PC-3 (cell line): ENCODE results near the gene RNF181. TPM values are rescaled to one million over a fixed set of nuclear protein-coding genes. Genes with fewer than 3 reads are reported as not detected.

ENCODE experiments used
- ATAC-seq: fragments of 200-7000 bp; cut with Tn5 transposase; 2 replicates; pipeline ENCODE4 v1.9.1; 2020; ENCODE audit warnings: mild to moderate bottlenecking, moderate library complexity
- BruUV-seq: library from RNA; stranded (reverse); fragments of 400-500 nt; replicated peaks from 2 replicates; lab custom pipeline; 2021; lab: Mats Ljungman, UMichigan
- CTCF ChIA-PET: fragments of 300-600 bp; sonication (Branson Sonifier 250); formaldehyde crosslinking; loops from one replicate; lab custom pipeline; 2022; ENCODE audit warnings: antibody characterized with exemption; lab: Charles Lee
- POLR2A ChIA-PET: fragments of 300-600 bp; sonication (Branson Sonifier 250); formaldehyde crosslinking; loops from one replicate; lab custom pipeline; 2022; ENCODE audit warnings: antibody characterized with exemption; ENCODE audit not compliant: unreplicated experiment; lab: Charles Lee
- DNase-seq: peaks from one replicate; pipeline ENCODE4 v3.0.0-alpha.2; 2015
- H2AFZ ChIP-seq: fragments of 300-600 bp; sonication (generic); 2 replicates; pipeline ENCODE4 v1.6.0; 2016; ENCODE audit warnings: antibody characterized with exemption, low read length
- H3F3A ChIP-seq: fragments of 300-600 bp; sonication (generic); one replicate; pipeline ENCODE4 v1.6.0; 2017; ENCODE audit warnings: antibody characterized with exemption, low read length, control low read depth, mild to moderate bottlenecking; ENCODE audit not compliant: unreplicated experiment
- H3K27ac ChIP-seq: fragments of 300-600 bp; sonication (generic); 2 replicates; pipeline ENCODE4 v1.5.1; 2016; ENCODE audit warnings: mild to moderate bottlenecking, low read length
- H3K27me3 ChIP-seq: fragments of 300-600 bp; sonication (generic); 2 replicates; pipeline ENCODE4 v1.6.1; 2016; ENCODE audit warnings: low read length, mixed read lengths
- H3K36me3 ChIP-seq: fragments of 300-600 bp; sonication (generic); 2 replicates; pipeline ENCODE4 v1.6.1; 2016; ENCODE audit warnings: low read depth, mixed run types, low read length, mixed read lengths
- H3K4me1 ChIP-seq: fragments of 300-600 bp; sonication (generic); 2 replicates; pipeline ENCODE4 v1.5.1; 2016; ENCODE audit warnings: low read length; ENCODE audit not compliant: insufficient read depth
- H3K4me2 ChIP-seq: fragments of 300-600 bp; sonication (generic); 2 replicates; pipeline ENCODE4 v1.6.0; 2016; ENCODE audit warnings: low read length
- H3K4me3 ChIP-seq: fragments of 300-600 bp; sonication (generic); 2 replicates; pipeline ENCODE4 v1.5.1; 2016; ENCODE audit warnings: mild to moderate bottlenecking, low read length, mixed read lengths
- H3K79me2 ChIP-seq: fragments of 300-600 bp; sonication (generic); 2 replicates; pipeline ENCODE4 v1.6.1; 2017; ENCODE audit warnings: low read length, mixed read lengths
- H3K9ac ChIP-seq: fragments of 300-600 bp; sonication (generic); 2 replicates; pipeline ENCODE4 v1.6.0; 2016; ENCODE audit warnings: mild to moderate bottlenecking, low read length
- H3K9me2 ChIP-seq: fragments of 300-600 bp; sonication (generic); replicated peaks from 2 replicates; pipeline ENCODE4 v1.6.1; 2016; ENCODE audit warnings: mixed run types, low read length, mixed read lengths
- H3K9me3 ChIP-seq: fragments of 300-600 bp; sonication (generic); 2 replicates; pipeline ENCODE4 v1.6.1; 2016; ENCODE audit warnings: low read length, mixed read lengths
- H4K20me1 ChIP-seq: fragments of 300-600 bp; sonication (generic); 2 replicates; pipeline ENCODE4 v1.6.1; 2016; ENCODE audit warnings: low read length, mixed read lengths
- EZH2 ChIP-seq: fragments of 300-600 bp; sonication (generic); IDR thresholded peaks from one replicate; pipeline ENCODE4 v1.6.1; 2017; ENCODE audit warnings: antibody characterized with exemption, mild to moderate bottlenecking, low read length; ENCODE audit not compliant: unreplicated experiment
- EZH2phosphoT487 ChIP-seq: fragments of 300-600 bp; sonication (generic); IDR thresholded peaks from 2 replicates; pipeline ENCODE4 v1.6.1; 2018; ENCODE audit warnings: mild to moderate bottlenecking, antibody characterized with exemption, low read length, borderline replicate concordance
- intact Hi-C: fragments of 100-400 bp; cut with micrococcal nuclease; formaldehyde crosslinking; loops from 2 replicates; pipeline ENCODE4 v1.9.0; 2023
- total RNA-seq: library from RNA; depleted of rRNA; stranded (reverse); fragments of >200 nt; gene quantifications from 2 replicates; pipeline ENCODE4 v1.2.3, GENCODE V29; 2014
- TF ChIP-seq, protein P1 (sequence below): fragments of 300-600 bp; sonication (generic); conservative IDR thresholded peaks from 2 replicates; pipeline ENCODE4 v1.5.1; 2017; ENCODE audit warnings: antibody characterized with exemption, low read depth, mild to moderate bottlenecking, low read length

The RNF181 gene
- total RNA-seq, 1 experiment from 2014 or later, result 225 TPM

DNA sequence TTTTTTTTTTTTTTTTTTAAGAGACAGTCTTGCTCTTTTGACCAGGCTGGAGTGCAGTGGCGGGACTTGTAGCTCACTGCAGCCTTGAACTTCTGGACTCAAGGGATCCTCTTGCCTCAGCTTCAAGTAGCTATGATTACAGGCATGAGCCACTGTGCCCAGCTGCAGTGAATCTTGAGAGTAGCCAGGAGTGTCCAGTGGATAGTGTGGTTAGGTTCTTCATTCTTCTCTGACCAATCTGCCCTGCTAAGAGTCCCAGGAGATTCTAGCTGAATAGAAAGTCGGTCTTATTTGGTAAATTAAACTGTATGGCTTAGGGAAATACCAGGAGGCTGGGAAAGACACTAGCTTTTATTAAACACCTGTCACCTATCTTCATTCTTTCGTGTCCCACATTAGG lies 35.8 kb downstream of the RNF181 start:
- Histone ChIP-seq H3K4me3 (no peak overlapping the region), H3K79me2 (no peaks in the 10 kb centered on the region), H2AFZ (no peak overlapping the region), H3K4me1 (no peaks in the 10 kb centered on the region), H3K36me3 (peaks cover 44% of the 10 kb centered on the region), H4K20me1 (no peaks in the 10 kb centered on the region), H3K9me2 (no peaks in the 10 kb centered on the region), H3K27ac (no peak overlapping the region), H3K9ac (no peak overlapping the region), H3K4me2 (no peak overlapping the region), H3F3A (no peaks in the 10 kb centered on the region), H3K9me3 (no peaks in the 10 kb centered on the region), H3K27me3 (no peaks in the 10 kb centered on the region)
- intact Hi-C loops, result no loop called here
- ChIA-PET CTCF (no interaction called here), POLR2A (no interaction called here)
- DNase-seq (no peak), ATAC-seq (no peak)
- TF ChIP-seq, protein P1, sequence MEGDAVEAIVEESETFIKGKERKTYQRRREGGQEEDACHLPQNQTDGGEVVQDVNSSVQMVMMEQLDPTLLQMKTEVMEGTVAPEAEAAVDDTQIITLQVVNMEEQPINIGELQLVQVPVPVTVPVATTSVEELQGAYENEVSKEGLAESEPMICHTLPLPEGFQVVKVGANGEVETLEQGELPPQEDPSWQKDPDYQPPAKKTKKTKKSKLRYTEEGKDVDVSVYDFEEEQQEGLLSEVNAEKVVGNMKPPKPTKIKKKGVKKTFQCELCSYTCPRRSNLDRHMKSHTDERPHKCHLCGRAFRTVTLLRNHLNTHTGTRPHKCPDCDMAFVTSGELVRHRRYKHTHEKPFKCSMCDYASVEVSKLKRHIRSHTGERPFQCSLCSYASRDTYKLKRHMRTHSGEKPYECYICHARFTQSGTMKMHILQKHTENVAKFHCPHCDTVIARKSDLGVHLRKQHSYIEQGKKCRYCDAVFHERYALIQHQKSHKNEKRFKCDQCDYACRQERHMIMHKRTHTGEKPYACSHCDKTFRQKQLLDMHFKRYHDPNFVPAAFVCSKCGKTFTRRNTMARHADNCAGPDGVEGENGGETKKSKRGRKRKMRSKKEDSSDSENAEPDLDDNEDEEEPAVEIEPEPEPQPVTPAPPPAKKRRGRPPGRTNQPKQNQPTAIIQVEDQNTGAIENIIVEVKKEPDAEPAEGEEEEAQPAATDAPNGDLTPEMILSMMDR, result no peak
- BruUV-seq, result no TSS peak

DNA sequence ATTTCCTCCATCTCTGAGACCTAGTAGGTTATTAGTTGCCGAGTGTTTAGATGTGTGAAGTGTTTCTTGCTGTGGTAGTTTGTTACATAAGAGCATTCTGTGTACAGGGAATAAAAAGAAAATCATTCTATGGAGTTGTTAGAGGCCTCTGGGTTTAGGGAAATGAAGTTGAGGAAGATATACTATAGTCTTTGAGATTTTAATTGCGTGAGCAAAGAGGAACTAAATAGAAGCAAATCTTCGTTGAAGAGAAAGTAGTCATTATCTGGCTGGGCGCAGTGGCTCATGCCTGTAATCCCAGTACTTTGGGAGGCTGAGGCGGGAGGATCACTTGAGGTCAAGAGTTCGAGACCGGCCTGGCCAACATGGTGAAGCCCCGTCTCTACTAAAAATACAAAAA lies 39.5 kb downstream of the RNF181 start:
- BruUV-seq, result no TSS peak

DNA sequence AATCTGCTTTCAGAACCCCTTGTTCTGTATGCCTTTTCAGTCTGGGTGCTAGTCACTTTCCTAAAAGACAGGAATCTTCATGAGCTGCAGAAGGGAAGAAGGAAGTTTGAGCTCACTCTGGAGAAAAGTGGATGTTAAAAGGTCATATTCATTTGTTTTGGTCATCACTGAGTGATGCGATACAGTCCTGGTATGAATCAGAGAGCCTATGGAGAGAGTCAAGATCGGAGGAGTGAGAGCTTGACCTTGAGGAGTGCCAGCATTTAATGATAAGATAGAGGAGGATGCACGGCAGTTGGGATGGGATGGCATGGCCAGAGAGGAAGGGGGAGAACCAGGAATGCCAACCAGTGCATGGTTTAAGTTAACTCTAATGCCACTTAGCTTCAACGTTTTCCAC lies 40.1 kb downstream of the RNF181 start:
- intact Hi-C loops, result no loop called here
- no peaks in the 10 kb centered on the region for H3K4me1 ChIP-seq
- H3K9me2 ChIP-seq, result no peaks in the 10 kb centered on the region
- no peak overlapping the region for H2AFZ ChIP-seq
- no peaks in the 10 kb centered on the region for H3K79me2 ChIP-seq
- H3K4me2 ChIP-seq, result no peak overlapping the region
- H3K4me3 ChIP-seq, result no peak overlapping the region
- H3K27ac ChIP-seq, result no peak overlapping the region
- no peak for TF ChIP-seq EZH2phosphoT487
- TF ChIP-seq, protein P1, result no peak
- TF ChIP-seq EZH2, result no peak
- CTCF ChIA-PET, result no interaction called here
- no peak overlapping the region for H3K9ac ChIP-seq
- BruUV-seq, result no TSS peak
- POLR2A ChIA-PET, result no interaction called here
- H3F3A ChIP-seq, result peaks cover 3% of the 10 kb centered on the region
- no peak for DNase-seq
- no peaks in the 10 kb centered on the region for H3K9me3 ChIP-seq
- ATAC-seq, result no peak
- H4K20me1 ChIP-seq, result no peaks in the 10 kb centered on the region
- no peaks in the 10 kb centered on the region for H3K27me3 ChIP-seq
- peaks cover 55% of the 10 kb centered on the region for H3K36me3 ChIP-seq

More for the DNA sequence above, 39.5 kb downstream of the RNF181 start:
- no peak overlapping the region for H3K4me3 ChIP-seq
- no peaks in the 10 kb centered on the region for H3K9me3 ChIP-seq
- TF ChIP-seq EZH2, result no peak
- TF ChIP-seq, protein P1, result no peak
- no peak for ATAC-seq
- no peaks in the 10 kb centered on the region for H3K4me1 ChIP-seq
- no peak overlapping the region for H2AFZ ChIP-seq
- H3F3A ChIP-seq, result peaks cover 3% of the 10 kb centered on the region
- H3K36me3 ChIP-seq, result peaks cover 59% of the 10 kb centered on the region
- no peaks in the 10 kb centered on the region for H3K9me2 ChIP-seq
- no peak for DNase-seq
- no peak overlapping the region for H3K9ac ChIP-seq
- H3K27me3 ChIP-seq, result no peaks in the 10 kb centered on the region
- no peak overlapping the region for H3K4me2 ChIP-seq
- intact Hi-C loops, result no loop called here
- no peaks in the 10 kb centered on the region for H4K20me1 ChIP-seq
- ChIA-PET POLR2A (no interaction called here), CTCF (no interaction called here)
- H3K27ac ChIP-seq, result no peak overlapping the region
- no peaks in the 10 kb centered on the region for H3K79me2 ChIP-seq
